PC-3 (cell line): ENCODE results near the gene HES3.

Experiments used
- EZH2 ChIP-seq: fragments of 300-600 bp; sonication (generic); IDR thresholded peaks from one replicate; pipeline ENCODE4 v1.6.1; 2017; ENCODE audit warnings: antibody characterized with exemption, mild to moderate bottlenecking, low read length; ENCODE audit not compliant: unreplicated experiment
- EZH2phosphoT487 ChIP-seq: fragments of 300-600 bp; sonication (generic); IDR thresholded peaks from 2 replicates; pipeline ENCODE4 v1.6.1; 2018; ENCODE audit warnings: mild to moderate bottlenecking, antibody characterized with exemption, low read length, borderline replicate concordance
- TF ChIP-seq, protein P1 (sequence below): fragments of 300-600 bp; sonication (generic); conservative IDR thresholded peaks from 2 replicates; pipeline ENCODE4 v1.5.1; 2017; ENCODE audit warnings: antibody characterized with exemption, low read depth, mild to moderate bottlenecking, low read length

- TF ChIP-seq EZH2 (no peak), EZH2phosphoT487 (no peak)
- TF ChIP-seq, protein P1, sequence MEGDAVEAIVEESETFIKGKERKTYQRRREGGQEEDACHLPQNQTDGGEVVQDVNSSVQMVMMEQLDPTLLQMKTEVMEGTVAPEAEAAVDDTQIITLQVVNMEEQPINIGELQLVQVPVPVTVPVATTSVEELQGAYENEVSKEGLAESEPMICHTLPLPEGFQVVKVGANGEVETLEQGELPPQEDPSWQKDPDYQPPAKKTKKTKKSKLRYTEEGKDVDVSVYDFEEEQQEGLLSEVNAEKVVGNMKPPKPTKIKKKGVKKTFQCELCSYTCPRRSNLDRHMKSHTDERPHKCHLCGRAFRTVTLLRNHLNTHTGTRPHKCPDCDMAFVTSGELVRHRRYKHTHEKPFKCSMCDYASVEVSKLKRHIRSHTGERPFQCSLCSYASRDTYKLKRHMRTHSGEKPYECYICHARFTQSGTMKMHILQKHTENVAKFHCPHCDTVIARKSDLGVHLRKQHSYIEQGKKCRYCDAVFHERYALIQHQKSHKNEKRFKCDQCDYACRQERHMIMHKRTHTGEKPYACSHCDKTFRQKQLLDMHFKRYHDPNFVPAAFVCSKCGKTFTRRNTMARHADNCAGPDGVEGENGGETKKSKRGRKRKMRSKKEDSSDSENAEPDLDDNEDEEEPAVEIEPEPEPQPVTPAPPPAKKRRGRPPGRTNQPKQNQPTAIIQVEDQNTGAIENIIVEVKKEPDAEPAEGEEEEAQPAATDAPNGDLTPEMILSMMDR, result no peak
Observed at GRCh38 chr1:6251681-6252373, 7.8 kb downstream of the HES3 start.
